GM12873 (cell line): ENCODE data around the gene LHX8.

Source experiments
- CTCF ChIP-seq: IDR thresholded peaks from 2 replicates; pipeline ENCODE4 v1.5.1; 2012; ENCODE audit warnings: low read depth, mild to moderate bottlenecking, moderate library complexity, low read length, control low read depth; ENCODE audit not compliant: insufficient read depth; ENCODE audit errors: missing control alignments

LHX8 gene

GRCh38 chr1:75135573-75136194, 1.5 kb downstream of the LHX8 start:
- no peak for TF ChIP-seq CTCF

GRCh38 chr1:75136195-75136815, 2.1 kb downstream of the LHX8 start:
- no peak for TF ChIP-seq CTCF

- TF ChIP-seq CTCF, result no peak
Measured at GRCh38 chr1:75136921-75137641, 2.9 kb downstream of the LHX8 start.

GRCh38 chr1:75152092-75152491, 17.9 kb downstream of the LHX8 start:
- no peak for TF ChIP-seq CTCF

GRCh38 chr1:75159154-75159553, 25.0 kb downstream of the LHX8 start:
- no peak for TF ChIP-seq CTCF

- TF ChIP-seq CTCF, result no peak
Measured at GRCh38 chr1:75165264-75165663, 31.1 kb downstream of the LHX8 start.

GRCh38 chr1:75166821-75167220, 32.6 kb downstream of the LHX8 start:
- no peak for TF ChIP-seq CTCF
